Measurements from ENCODE around the gene PRKN. TPM values are rescaled to one million over a fixed set of nuclear protein-coding genes. Genes with fewer than 3 reads are reported as not detected.

The PRKN gene
- total RNA-seq, 4 donors from 2014 or later, result 5.2 to 121 (median 6.9) TPM

DNA sequence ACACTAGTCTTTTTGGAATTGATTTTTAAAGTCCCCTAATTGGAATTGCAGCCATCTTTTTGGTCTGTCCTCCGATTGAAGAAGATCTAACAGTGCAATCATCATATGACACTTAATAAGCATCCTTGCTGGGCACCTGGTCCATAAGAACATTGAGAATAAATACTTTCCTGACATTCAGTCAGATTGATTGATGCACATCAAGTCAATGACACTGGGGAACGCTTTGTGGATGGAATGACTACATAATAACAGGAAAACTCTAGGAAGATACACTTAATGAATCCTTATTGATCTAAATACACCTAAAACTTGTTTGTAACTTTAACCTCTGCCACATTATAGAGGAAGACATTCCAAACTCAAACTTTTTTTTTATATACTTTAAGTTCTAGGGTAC lies 255.7 kb downstream of the PRKN start:
- TF ChIP-seq, protein P1, sequence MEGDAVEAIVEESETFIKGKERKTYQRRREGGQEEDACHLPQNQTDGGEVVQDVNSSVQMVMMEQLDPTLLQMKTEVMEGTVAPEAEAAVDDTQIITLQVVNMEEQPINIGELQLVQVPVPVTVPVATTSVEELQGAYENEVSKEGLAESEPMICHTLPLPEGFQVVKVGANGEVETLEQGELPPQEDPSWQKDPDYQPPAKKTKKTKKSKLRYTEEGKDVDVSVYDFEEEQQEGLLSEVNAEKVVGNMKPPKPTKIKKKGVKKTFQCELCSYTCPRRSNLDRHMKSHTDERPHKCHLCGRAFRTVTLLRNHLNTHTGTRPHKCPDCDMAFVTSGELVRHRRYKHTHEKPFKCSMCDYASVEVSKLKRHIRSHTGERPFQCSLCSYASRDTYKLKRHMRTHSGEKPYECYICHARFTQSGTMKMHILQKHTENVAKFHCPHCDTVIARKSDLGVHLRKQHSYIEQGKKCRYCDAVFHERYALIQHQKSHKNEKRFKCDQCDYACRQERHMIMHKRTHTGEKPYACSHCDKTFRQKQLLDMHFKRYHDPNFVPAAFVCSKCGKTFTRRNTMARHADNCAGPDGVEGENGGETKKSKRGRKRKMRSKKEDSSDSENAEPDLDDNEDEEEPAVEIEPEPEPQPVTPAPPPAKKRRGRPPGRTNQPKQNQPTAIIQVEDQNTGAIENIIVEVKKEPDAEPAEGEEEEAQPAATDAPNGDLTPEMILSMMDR (IDR thresholded peaks at IDR 0.05), result no peak
- no peak for TF ChIP-seq POLR2A (IDR thresholded peaks at IDR 0.05)
- 87 to 93% methylated on average over 2 of the region's 2 CpGs for WGBS, 2 donors

DNA sequence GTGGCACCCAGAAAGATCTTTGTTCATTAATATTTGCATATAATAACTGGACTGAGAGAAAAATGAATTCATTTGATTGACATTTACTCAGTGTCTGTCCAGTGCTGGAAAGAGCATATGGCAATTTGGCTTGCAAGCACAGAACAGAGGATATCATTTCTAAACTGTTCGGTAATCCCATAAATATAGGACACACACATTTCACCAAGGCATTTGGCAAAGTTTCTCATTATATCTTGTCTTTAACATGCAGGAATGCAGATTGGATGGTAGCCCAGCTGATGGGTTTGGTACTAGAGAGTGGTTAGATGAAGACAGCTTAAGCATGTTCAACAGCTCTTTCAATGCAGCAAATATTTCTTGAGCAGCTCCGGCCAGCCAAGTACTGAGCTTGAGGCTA lies 259.2 kb downstream of the PRKN start:
- no peak for DNase-seq
- H3K4me1 ChIP-seq, result no peaks in the 10 kb centered on the region
- TF ChIP-seq POLR2A (IDR thresholded peaks at IDR 0.05), result no peak
- TF ChIP-seq, protein P1 (IDR thresholded peaks at IDR 0.05), result no peak
- no peaks in the 10 kb centered on the region for H3K27me3 ChIP-seq
- H3K9me3 ChIP-seq, result no peaks in the 10 kb centered on the region
- no peaks in the 10 kb centered on the region for H3K36me3 ChIP-seq
- 79 to 82% methylated on average over 2 of the region's 2 CpGs for WGBS, 2 donors
- H3K27ac ChIP-seq, result no peak overlapping the region
- no peak overlapping the region for H3K4me3 ChIP-seq (replicated peaks in 1 of 3)
- intact Hi-C loops (cut with DNase I), result no loop called here

More for the DNA sequence above, 255.7 kb downstream of the PRKN start:
- no peak overlapping the region for H3K4me3 ChIP-seq (replicated peaks in 1 of 3)
- intact Hi-C loops (cut with DNase I), result no loop called here
- no peaks in the 10 kb centered on the region for H3K27me3 ChIP-seq
- no peak for DNase-seq
- no peaks in the 10 kb centered on the region for H3K4me1 ChIP-seq
- H3K9me3 ChIP-seq, result no peaks in the 10 kb centered on the region
- H3K27ac ChIP-seq, result no peak overlapping the region
- H3K36me3 ChIP-seq, result no peaks in the 10 kb centered on the region

GRCh38 chr6:162467679-162468078 lies 259.9 kb downstream of the PRKN start:
- WGBS, 2 donors, result 93 to 94% methylated on average over 9 of the region's 9 CpGs
- Histone ChIP-seq H3K9me3 (no peaks in the 10 kb centered on the region), H3K27ac (no peak overlapping the region), H3K4me3 (replicated peaks in 1 of 3) (no peak overlapping the region), H3K27me3 (no peaks in the 10 kb centered on the region), H3K4me1 (no peaks in the 10 kb centered on the region), H3K36me3 (no peaks in the 10 kb centered on the region)
- intact Hi-C loops (cut with DNase I), result no loop called here
- TF ChIP-seq, protein P1 (IDR thresholded peaks at IDR 0.05), result no peak
- no peak for TF ChIP-seq POLR2A (IDR thresholded peaks at IDR 0.05)
- DNase-seq, result no peak

DNA sequence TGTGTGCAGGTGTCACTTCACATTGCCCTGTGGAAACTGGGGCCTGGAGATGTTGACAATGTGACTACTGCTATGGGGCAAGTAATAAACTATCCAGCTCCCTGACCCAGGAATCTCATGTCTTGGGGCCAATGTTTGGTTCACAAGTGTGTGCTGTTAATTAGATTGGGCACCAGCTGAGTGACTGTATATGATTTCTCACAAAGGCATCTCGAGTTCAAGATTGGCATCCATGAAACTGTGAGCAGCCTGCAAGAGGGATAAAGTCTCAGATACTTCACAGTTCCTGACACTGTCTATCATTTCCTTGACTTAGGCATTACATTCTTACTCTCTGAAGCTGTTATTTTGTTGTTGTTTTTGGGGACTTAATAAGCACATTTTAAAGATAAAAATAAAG lies 264.0 kb downstream of the PRKN start:
- TF ChIP-seq POLR2A (IDR thresholded peaks at IDR 0.05), result no peak
- TF ChIP-seq, protein P1 (IDR thresholded peaks at IDR 0.05), result no peak
- Histone ChIP-seq H3K27me3 (no peaks in the 10 kb centered on the region), H3K27ac (no peak overlapping the region), H3K4me3 (replicated peaks in 1 of 3) (no peak overlapping the region), H3K9me3 (no peaks in the 10 kb centered on the region), H3K4me1 (no peaks in the 10 kb centered on the region), H3K36me3 (no peaks in the 10 kb centered on the region)
- WGBS, 2 donors, result 73 to 81% methylated on average over 1 of the region's 1 CpG
- DNase-seq, result no peak
- intact Hi-C loops (cut with DNase I), result no loop called here

DNA sequence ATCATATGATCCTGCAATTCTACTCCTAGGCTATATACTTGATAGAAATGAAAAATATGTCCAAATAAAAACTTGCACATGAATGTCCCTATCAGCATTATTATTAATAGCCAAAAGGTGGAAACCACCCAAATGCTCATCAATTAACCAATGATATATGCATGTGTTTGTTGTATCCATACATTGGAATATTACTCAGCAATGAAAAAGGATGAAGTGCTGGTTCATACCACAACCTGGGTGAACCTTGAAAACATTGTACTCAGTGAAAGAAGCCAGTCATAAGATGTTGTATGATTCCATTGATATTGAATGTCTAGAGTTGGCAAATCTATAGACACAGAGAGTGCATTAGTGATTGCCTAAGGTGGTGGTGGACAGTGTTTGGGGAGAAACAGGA lies 267.6 kb downstream of the PRKN start:
- TF ChIP-seq, protein P1 (IDR thresholded peaks at IDR 0.05), result no peak
- no peak for TF ChIP-seq POLR2A (IDR thresholded peaks at IDR 0.05)
- H3K4me1 ChIP-seq, result no peaks in the 10 kb centered on the region
- no peaks in the 10 kb centered on the region for H3K36me3 ChIP-seq
- no peak for DNase-seq
- no peak overlapping the region for H3K27ac ChIP-seq
- H3K4me3 ChIP-seq (replicated peaks in 1 of 3), result no peak overlapping the region
- no peaks in the 10 kb centered on the region for H3K9me3 ChIP-seq
- intact Hi-C loops (cut with DNase I), result no loop called here
- H3K27me3 ChIP-seq, result no peaks in the 10 kb centered on the region

All from thyroid gland (tissue), 4 donors.